Tibial nerve (tissue), 4 donors: ENCODE measurements around the gene HERC3. TPM values are rescaled to one million over a fixed set of nuclear protein-coding genes. Genes with fewer than 3 reads are reported as not detected.

Experiments used
- DNase-seq, 2 donors: peaks; one replicate each; pipeline ENCODE4 v3.0.0-alpha.2; 2019; ENCODE audit warnings: low spot score in 2 of 2
- H3K27ac ChIP-seq, 4 donors: fragments of 200-600 bp; sonication (generic) in 3 of 4; one replicate each; pipeline ENCODE4 v1.5.1; 2017 to 2019; ENCODE audit warnings: mild to moderate bottlenecking in 1 of 4
- H3K27me3 ChIP-seq, 2 donors: fragments of 200-600 bp; sonication (generic) in 1 of 2; one replicate each; pipeline versions ENCODE4 v1.5.1 to v1.6.0; 2017 to 2019
- H3K36me3 ChIP-seq, 3 donors: fragments of 200-600 bp; sonication (generic); one replicate each; pipeline ENCODE4 v1.5.1; 2018 to 2019
- H3K4me1 ChIP-seq, 4 donors: fragments of 200-600 bp; sonication (generic) in 3 of 4; one replicate each; pipeline ENCODE4 v1.5.1; 2017 to 2019
- H3K4me3 ChIP-seq, 4 donors: fragments of 200-600 bp; sonication (generic) in 3 of 4; one replicate each; pipeline ENCODE4 v1.5.1; 2017 to 2019; ENCODE audit warnings: mild to moderate bottlenecking in 1 of 4, moderate library complexity in 1 of 4
- H3K9me3 ChIP-seq, 4 donors: fragments of 200-600 bp; sonication (generic) in 3 of 4; one replicate each; pipeline ENCODE4 v1.5.1; 2017 to 2019
- CTCF ChIP-seq, 5 experiments: fragments of 200-600 bp in 3 of 5; fragments of 450-650 bp in 2 of 5; sonication (generic) in 3 of 5; IDR thresholded peaks; one replicate each; pipeline ENCODE4 v1.5.1; 2016 to 2019; ENCODE audit warnings: antibody characterized with exemption in 5 of 5, mild to moderate bottlenecking in 3 of 5, moderate library complexity in 2 of 5
- EP300 ChIP-seq, 2 donors: sonication (generic); formaldehyde crosslinking; IDR thresholded peaks; one replicate each; pipeline ENCODE4 v1.6.1; 2017; ENCODE audit warnings: antibody characterized with exemption in 2 of 2, mild to moderate bottlenecking in 1 of 2
- POLR2A ChIP-seq, 2 donors: fragments of 450-650 bp; IDR thresholded peaks; one replicate each; pipeline ENCODE4 v1.6.1; 2017; ENCODE audit warnings: antibody characterized with exemption in 2 of 2, mild to moderate bottlenecking in 2 of 2, moderate library complexity in 2 of 2
- WGBS, 2 donors: methylation state at CpG; one replicate each; pipeline ENCODE4 v1.1.5; 2018; 5-methylcytosine and 5-hydroxymethylcytosine counted together
- total RNA-seq, 4 donors: library from RNA; depleted of rRNA; stranded (reverse); fragments of >200 nt; gene quantifications; one replicate each; pipeline ENCODE4 v1.1.0, GENCODE V29; 2016

The HERC3 gene
- total RNA-seq, 4 donors from 2014 or later = 30.0 to 61.0 (median 42.0) TPM

DNA sequence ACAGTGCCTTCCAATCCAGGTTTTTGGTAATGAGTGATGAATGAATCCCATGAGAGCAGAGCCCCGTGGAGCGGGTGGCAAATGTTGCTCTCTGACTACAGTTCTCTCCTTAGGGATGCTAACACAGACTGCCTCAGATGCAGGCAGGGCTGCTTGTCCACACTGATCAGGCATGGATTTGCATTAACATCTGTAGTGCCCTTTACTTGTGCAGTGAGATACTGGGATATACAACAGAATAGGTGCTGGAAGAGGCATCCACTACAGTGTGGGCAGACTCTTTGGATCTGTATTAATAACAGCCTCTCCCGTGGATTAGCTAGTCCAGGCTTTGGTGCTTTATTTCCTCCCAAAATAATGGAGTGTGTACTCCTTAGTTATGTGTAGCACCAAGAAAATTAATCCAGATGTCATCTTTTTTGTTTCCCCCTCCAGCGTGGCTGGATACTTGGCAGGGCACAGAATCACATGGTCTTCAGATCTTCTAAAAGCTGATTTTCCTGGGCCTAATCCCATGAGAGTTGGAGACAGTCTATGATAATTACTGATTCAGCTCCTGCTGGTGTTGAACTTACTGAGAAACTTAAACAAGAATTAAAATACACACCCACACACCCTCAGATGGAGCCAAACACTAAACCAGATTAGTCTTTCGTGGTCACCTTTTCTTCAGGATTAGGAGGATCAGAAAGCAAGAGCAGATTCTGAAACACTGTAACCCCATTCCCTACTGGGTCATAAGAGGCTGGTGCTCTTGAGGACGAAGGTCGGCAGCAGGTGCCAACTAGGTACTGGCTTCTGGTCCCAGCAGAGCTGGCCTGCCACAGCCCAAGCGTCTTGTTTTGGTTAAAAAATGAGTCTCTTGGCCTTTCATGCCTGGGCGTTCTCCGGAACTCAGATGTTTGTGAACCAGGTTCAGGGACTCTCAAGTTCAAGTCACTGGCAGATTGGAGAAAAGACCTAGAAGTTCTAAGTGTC lies 128.5 kb downstream of the HERC3 start:
- Histone ChIP-seq H3K36me3 (peaks cover 0 to 88% (median 0%) of the 10 kb centered on the region in 3 donors), H3K27ac (peak overlapping the region in 1 of 4 donors; percentile 50), H3K4me3 (no peak overlapping the region), H3K27me3 (no peaks in the 10 kb centered on the region), H3K4me1 (peaks cover 0 to 16% (median 0%) of the 10 kb centered on the region in 4 donors), H3K9me3 (peaks cover 0 to 18% (median 8%) of the 10 kb centered on the region in 4 donors)
- TF ChIP-seq POLR2A (IDR thresholded peaks at IDR 0.05) (no peak), EP300 (IDR thresholded peaks at IDR 0.05) (no peak), CTCF (IDR thresholded peaks at IDR 0.05) (no peak)
- DNase-seq = no peak
- WGBS, 2 donors = 69 to 74% methylated on average over 10 of the region's 10 CpGs

DNA sequence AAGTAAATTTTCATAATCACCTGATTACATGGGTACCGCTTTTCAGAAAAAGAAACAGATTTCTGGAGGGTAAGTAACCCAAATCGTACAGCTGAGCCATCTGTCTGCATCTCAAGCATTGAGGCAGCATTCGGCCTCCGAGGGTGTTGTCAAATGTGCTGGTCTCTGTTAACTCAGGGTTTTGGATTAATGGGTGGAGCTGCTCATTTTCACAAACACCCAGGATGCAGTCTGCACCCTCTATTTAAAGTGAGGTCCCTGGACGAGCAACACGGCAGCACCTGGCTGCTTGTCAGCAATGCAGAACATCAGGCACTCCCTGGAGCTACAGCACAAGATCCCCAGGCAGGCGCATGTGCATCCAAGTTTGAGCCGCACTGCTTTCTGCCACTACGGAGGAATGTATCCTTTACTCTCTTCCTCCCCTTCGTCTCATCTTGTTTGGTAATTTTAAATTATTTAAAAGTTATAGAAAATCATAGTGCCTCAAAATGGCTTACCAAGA lies 130.0 kb downstream of the HERC3 start:
- Histone ChIP-seq H3K4me1 (peaks cover 0 to 16% (median 0%) of the 10 kb centered on the region in 4 donors), H3K36me3 (peaks cover 0 to 86% (median 0%) of the 10 kb centered on the region in 3 donors), H3K4me3 (no peak overlapping the region), H3K27me3 (no peaks in the 10 kb centered on the region), H3K9me3 (peaks cover 0 to 9% (median 3%) of the 10 kb centered on the region in 4 donors), H3K27ac (no peak overlapping the region)
- no peak for DNase-seq
- WGBS, 2 donors = 89 to 95% methylated on average over 10 of the region's 10 CpGs
- TF ChIP-seq EP300 (IDR thresholded peaks at IDR 0.05) = no peak
- no peak for TF ChIP-seq CTCF (IDR thresholded peaks at IDR 0.05)
- TF ChIP-seq POLR2A (IDR thresholded peaks at IDR 0.05) = no peak

GRCh38 chr4:88722828-88723227 lies 130.5 kb downstream of the HERC3 start:
- no peak for TF ChIP-seq EP300 (IDR thresholded peaks at IDR 0.05)
- no peak for TF ChIP-seq CTCF (IDR thresholded peaks at IDR 0.05)
- TF ChIP-seq POLR2A (IDR thresholded peaks at IDR 0.05) = no peak
- Histone ChIP-seq H3K4me3 (no peak overlapping the region), H3K9me3 (peaks cover 0 to 4% (median under 1%) of the 10 kb centered on the region in 4 donors), H3K27ac (no peak overlapping the region), H3K36me3 (peaks cover 0 to 86% (median 0%) of the 10 kb centered on the region in 3 donors), H3K27me3 (no peaks in the 10 kb centered on the region), H3K4me1 (peaks cover 0 to 16% (median 0%) of the 10 kb centered on the region in 4 donors)
- no peak for DNase-seq
- 71 to 86% methylated on average over 2 of the region's 2 CpGs for WGBS, 2 donors

DNA sequence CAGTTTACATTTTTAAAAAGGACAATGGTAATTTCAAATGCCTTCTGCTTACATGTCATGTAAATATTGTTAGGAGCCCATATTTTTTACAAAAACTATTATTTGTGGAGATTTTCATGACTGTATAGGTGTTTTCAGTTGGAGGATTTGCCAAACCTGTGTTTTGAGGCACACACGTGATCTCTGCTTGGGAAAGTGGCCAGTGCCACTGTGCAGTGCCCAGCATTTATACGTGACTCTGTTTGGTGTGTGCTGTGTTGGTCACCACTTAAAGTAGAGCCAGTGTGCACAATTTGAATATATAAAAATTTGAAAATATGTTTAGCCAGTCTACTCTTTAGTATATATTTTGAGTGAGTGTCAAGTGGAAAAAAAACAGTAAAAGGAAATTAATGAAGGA lies 132.1 kb downstream of the HERC3 start:
- DNase-seq = no peak
- 90 to 92% methylated on average over 2 of the region's 2 CpGs for WGBS, 2 donors
- no peak overlapping the region for H3K4me3 ChIP-seq
- TF ChIP-seq CTCF (IDR thresholded peaks at IDR 0.05) = no peak
- TF ChIP-seq EP300 (IDR thresholded peaks at IDR 0.05) = no peak
- no peak for TF ChIP-seq POLR2A (IDR thresholded peaks at IDR 0.05)
- no peaks in the 10 kb centered on the region for H3K27me3 ChIP-seq
- H3K9me3 ChIP-seq = no peaks in the 10 kb centered on the region
- peaks cover 0 to 16% (median 0%) of the 10 kb centered on the region in 4 donors for H3K4me1 ChIP-seq
- no peak overlapping the region for H3K27ac ChIP-seq
- peaks cover 0 to 88% (median 8%) of the 10 kb centered on the region in 3 donors for H3K36me3 ChIP-seq

- 91 to 94% methylated on average over 4 of the region's 4 CpGs for WGBS, 2 donors
- H3K9me3 ChIP-seq = no peaks in the 10 kb centered on the region
- no peaks in the 10 kb centered on the region for H3K27me3 ChIP-seq
- H3K4me1 ChIP-seq = peaks cover 0 to 16% (median 0%) of the 10 kb centered on the region in 4 donors
- peaks cover 0 to 94% (median 8%) of the 10 kb centered on the region in 3 donors for H3K36me3 ChIP-seq
- H3K27ac ChIP-seq = no peak overlapping the region
- H3K4me3 ChIP-seq = no peak overlapping the region
- DNase-seq = no peak
- TF ChIP-seq CTCF (IDR thresholded peaks at IDR 0.05) = no peak
- TF ChIP-seq POLR2A (IDR thresholded peaks at IDR 0.05) = no peak
- TF ChIP-seq EP300 (IDR thresholded peaks at IDR 0.05) = no peak
These were observed 132.9 kb downstream of the HERC3 start for GRCh38 chr4:88725143-88725542.
